ENCODE results near the gene DENND4C.
"Not testable (repeated sequence)": the region's sequence is repeated elsewhere in the genome, so short reads cannot be mapped to it uniquely, and the experiment has no call there.

DENND4C gene

GRCh38 chr9:19233344-19233743, 2.9 kb downstream of the DENND4C start:
- TF ChIP-seq CTCF (IDR thresholded peaks at IDR 0.05; ENCODE audit: borderline replicate concordance, insufficient read depth, low read depth, low read length) = no peak
- peak overlapping the region; percentile 24 for H3K4me3 ChIP-seq (ENCODE audit: low read depth, low read length)

GRCh38 chr9:19239955-19240354, 9.5 kb downstream of the DENND4C start:
- TF ChIP-seq CTCF (IDR thresholded peaks at IDR 0.05; ENCODE audit: borderline replicate concordance, insufficient read depth, low read depth, low read length) = no peak
- no peak overlapping the region for H3K4me3 ChIP-seq (ENCODE audit: low read depth, low read length)

- no peak for TF ChIP-seq CTCF (IDR thresholded peaks at IDR 0.05; ENCODE audit: borderline replicate concordance, insufficient read depth, low read depth, low read length)
- H3K4me3 ChIP-seq (ENCODE audit: low read depth, low read length) = no peak overlapping the region
Measured at GRCh38 chr9:19241728-19242127, 11.2 kb downstream of the DENND4C start.

GRCh38 chr9:19243366-19244033, 13.0 kb downstream of the DENND4C start:
- no peak overlapping the region for H3K4me3 ChIP-seq (ENCODE audit: low read depth, low read length)
- no peak for TF ChIP-seq CTCF (IDR thresholded peaks at IDR 0.05; ENCODE audit: borderline replicate concordance, insufficient read depth, low read depth, low read length)

- no peak for TF ChIP-seq CTCF (IDR thresholded peaks at IDR 0.05; ENCODE audit: borderline replicate concordance, insufficient read depth, low read depth, low read length)
- no peak overlapping the region for H3K4me3 ChIP-seq (ENCODE audit: low read depth, low read length)
Measured at GRCh38 chr9:19246891-19247290, 16.4 kb downstream of the DENND4C start.

GRCh38 chr9:19247420-19247819, 16.9 kb downstream of the DENND4C start:
- no peak for TF ChIP-seq CTCF (IDR thresholded peaks at IDR 0.05; ENCODE audit: borderline replicate concordance, insufficient read depth, low read depth, low read length)
- no peak overlapping the region for H3K4me3 ChIP-seq (ENCODE audit: low read depth, low read length)

- H3K4me3 ChIP-seq (ENCODE audit: low read depth, low read length) = not testable (repeated sequence)
Measured at GRCh38 chr9:19250346-19250745, 19.9 kb downstream of the DENND4C start.

- H3K4me3 ChIP-seq (ENCODE audit: low read depth, low read length) = not testable (repeated sequence)
Measured at GRCh38 chr9:19251203-19251602, 20.7 kb downstream of the DENND4C start.

- H3K4me3 ChIP-seq (ENCODE audit: low read depth, low read length) = not testable (repeated sequence)
Measured at GRCh38 chr9:19251622-19252021, 21.1 kb downstream of the DENND4C start.

Data from GM12875 (cell line).